ENCODE results near the gene BTRC.

DNA sequence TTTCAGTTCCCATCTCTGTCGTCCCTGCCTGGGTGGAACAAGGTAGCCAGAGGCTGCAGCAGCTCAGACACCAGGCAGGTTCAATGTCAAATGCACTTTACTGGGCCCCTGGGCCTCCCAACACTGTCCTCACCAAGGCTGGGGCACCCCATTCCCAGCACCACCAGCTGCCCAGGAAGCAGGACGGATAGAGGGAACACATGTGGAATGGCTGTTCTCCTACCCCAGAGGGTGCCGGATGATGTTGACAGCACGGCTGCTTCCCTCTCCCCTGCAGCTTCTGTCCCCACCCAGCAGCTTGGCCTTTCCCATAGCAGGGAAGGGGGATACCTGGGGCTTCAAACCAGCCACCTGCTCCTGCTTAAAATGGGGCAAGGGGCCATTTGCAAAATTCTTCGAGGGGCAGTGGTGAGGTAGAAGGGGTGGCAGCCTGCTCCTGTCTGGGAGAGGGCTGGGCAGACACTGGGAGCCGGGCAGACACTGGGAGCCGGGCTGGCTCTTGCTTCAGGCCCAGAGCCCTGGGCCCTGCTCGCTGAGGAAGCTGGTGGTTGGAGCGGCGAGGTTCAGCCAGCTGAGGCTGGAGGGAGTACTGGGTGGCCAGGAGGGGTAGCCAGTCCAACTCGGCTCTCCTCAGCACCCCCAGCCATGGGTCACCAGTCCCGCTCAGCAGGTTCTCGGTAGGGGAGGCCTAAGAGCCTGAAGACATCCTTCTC, 225.0 kb downstream of the BTRC start:
- TF ChIP-seq, protein P1, sequence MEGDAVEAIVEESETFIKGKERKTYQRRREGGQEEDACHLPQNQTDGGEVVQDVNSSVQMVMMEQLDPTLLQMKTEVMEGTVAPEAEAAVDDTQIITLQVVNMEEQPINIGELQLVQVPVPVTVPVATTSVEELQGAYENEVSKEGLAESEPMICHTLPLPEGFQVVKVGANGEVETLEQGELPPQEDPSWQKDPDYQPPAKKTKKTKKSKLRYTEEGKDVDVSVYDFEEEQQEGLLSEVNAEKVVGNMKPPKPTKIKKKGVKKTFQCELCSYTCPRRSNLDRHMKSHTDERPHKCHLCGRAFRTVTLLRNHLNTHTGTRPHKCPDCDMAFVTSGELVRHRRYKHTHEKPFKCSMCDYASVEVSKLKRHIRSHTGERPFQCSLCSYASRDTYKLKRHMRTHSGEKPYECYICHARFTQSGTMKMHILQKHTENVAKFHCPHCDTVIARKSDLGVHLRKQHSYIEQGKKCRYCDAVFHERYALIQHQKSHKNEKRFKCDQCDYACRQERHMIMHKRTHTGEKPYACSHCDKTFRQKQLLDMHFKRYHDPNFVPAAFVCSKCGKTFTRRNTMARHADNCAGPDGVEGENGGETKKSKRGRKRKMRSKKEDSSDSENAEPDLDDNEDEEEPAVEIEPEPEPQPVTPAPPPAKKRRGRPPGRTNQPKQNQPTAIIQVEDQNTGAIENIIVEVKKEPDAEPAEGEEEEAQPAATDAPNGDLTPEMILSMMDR (IDR thresholded peaks at IDR 0.05): no peak
- no peak for TF ChIP-seq POLR2A (IDR thresholded peaks at IDR 0.05)
